NCI-H2081 treated with DMSO at 0.1 percent for 48 hours (cell line): Measurements from ENCODE around the gene TMBIM6.

Source experiments
- DNase-seq: peaks from one replicate; lab custom pipeline; 2025; lab: John Stamatoyannopoulos, UW

TMBIM6 gene

DNA sequence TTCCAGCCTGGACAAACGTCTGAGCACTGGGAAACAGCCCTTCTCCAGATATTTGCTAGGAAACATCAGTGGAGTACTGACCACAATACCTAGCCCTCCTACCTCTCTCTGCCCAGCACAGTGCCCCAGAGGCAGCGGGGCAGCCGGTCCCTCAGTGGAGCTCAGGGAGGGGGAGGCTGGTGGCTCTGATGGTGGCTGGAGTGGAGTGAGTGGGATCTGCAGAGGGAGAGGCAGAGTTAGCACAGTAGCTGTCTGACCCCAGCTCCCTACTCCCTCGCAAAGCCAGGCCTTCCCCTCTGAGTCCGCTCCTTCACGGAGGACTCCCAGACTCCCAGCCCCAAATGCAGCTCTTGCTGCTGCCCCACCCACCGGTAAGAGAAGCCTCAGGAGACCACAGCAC is 56.9 kb downstream of the TMBIM6 start:
- DNase-seq, result no peak

DNA sequence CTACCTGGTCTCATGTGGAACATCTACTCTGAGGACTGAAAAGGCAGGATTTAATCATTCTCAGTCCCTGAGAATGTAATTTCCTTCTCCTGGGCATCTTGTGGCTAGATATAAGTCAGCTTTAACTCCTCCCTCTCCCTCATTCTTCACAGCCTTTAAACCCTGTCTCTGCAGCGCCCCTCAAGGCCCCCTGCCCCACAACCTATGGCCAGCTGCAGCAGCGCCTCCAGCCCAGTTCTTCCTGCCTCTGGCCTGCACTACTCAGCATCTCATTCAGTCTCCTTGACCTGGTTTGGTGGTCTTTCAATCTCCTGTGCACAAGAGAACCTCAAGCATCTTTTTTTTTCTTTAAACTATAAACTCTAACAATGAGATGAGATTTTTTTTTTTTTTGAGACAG is 57.6 kb downstream of the TMBIM6 start:
- no peak for DNase-seq

DNA sequence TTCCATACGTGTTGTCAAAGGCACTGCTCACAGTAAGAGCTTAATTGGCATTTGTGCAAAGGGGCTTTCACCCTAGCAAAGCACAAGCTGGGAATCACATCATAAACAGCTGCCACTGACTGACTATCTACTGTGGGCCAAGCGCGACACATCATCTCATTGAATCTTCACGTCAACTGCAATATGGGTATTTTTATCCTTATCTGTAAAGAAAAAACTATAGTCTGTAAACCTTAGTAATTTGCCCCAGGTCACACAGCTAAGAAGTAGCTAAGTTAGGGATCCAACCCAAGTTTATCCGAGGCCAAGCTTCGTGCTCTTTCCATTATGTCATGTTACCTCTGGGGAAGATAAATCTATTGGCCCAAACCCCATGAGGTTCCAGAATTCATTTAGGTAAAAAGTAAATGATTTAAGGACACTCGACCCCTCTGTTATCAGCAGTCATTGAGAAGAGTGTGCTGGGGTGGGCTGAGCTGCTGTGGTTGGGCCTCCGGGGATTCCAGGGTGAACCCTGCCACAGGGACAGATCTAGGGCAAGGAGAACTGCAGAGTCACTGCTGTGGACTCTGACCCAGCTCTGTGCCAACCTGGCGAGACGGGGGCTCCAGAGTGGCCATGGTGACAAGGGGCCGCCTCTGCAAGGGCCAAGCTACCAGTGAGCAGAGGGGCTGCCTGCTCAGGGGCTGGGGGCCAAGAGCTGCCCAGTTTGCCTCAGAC is 59.2 kb downstream of the TMBIM6 start:
- DNase-seq, result no peak

DNA sequence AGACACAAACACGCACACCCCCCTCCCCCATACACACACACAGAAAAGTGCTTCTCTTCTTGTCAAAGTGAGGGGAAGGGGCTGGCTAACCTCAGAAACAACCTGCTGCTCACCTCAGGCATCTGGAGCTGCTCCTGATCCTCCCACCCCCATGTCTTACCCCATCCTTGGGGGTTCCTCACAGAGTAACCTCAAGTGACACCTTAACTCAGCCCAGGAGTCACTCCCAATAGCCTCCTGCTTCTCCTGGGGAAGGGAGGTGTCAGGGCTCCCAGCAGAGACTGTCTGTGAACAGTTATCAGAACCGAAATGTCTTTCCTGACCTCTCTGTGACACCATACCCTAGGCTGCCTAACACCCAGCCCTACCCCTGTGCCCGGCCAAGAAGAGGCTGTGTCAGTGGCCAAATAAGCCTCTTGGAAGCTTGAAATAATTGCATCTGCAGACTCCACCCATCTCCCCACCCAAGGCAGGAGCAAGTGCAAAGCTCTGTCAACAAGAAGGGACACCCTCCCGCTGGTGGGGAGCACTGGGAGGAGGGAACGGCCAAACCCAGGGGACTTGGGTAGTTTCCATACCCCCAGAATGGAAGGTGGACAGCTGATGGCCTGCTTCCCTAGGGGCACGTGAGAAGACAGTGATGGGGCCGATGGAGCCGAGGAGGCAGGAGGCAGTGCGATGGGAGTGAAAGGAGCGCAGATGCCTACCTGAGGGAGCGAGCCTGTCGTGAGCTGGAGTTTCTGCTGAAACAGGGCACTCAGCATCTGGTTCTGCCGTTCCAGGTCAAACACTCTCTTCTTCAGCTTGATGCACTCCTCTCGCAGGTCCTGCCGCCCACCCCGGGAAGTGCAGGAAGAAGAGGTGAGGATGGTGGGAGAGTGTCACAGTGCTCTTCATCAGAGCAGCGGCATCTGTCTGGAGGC is 60.0 kb downstream of the TMBIM6 start:
- no peak for DNase-seq

DNA sequence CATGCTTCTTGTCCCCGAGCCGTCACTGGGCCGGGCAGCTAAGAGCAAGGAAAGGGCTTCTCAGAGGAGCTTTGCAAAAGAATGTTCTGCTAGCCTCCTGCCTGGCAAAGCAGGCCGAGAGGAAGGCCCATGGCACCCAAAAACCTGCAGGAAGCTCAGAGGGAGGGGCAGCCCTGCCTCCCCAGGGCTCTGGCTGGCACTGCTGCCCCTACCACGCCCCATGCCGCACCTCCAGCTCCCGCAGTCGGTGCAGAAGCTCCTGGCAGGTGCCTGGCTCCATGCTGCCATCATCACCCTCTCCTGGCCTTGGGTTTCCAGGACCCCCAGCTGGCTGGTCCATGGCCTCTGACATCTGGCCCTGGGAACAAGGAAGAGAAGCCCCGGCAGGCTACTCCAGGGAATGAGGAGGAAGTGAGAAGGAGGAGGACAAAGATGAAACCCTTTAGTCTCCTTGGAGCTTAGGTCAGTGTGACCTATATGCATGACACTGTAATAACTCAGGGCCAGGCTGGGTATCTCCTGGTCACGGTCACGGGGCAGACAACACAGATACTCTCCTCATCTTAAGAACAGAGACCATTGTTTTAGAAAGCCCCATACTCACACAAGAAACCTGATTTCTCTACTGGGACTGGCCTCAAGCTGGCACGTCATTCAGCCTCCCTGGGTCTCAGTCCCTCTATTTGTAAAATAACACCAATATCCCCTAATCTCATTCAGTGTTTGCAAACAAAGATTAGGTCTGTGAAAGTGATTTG is 62.5 kb downstream of the TMBIM6 start:
- no peak for DNase-seq

DNA sequence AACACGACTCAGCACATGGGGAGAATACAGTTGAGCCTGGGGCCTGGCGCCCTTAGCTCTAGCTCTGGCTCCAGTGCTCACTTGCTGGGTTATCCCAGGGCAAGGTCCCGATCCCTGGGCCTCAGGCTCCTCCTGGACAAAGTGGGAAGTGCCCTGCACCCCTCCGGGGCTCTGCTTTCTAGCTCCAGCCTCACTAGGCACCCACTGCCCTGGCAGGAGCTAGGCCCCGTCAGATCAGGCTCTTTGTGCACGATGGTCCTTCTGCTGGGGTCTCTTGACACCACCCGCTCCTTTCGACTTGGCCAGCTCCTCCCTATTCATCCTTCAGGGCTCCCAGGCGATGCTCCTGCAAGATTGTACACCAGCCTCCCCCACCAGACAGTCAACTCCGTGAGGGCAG is 63.5 kb downstream of the TMBIM6 start:
- DNase-seq, result no peak

DNA sequence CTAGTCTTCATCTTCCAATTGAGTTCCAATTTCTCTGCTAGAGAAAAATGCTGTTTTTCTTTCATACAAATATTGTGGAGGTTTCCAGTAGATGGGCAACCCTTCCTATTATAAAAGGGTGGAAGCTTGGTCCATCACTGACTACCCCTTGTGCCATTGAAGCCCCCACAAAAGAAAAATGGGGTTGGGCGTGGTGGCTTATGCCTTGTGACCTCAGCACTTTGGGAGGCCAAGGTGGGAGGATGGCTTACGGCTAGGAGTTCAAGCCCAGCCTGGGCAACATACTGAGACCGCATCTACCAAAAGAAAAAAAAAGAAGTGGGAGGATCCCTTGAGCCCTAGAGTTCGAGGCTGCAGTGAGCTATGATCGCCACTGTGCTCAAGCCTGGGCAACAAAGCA is 64.1 kb downstream of the TMBIM6 start:
- DNase-seq, result no peak

DNA sequence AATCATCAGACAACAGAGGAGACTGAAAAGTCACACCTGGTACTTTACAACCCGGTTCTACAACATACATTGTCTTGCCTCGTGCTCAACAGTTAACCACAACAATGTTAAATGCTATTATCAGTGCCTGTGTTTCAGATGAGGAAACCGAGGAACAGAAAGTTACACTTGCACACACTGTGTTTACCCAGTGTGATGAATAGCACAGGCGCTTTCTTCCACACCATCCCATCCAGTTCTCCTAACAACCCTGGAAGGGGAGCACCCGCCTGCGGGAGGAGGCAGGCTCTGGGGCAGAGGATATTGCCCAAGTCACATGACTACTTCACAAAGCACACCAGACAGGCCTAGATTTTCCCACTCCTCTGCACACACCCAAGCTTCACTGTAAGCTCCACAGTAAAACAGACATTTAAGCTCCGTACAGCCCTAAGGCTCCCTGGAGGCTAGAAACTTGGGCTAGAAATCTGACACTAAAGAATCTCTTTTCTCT is 65.0 kb downstream of the TMBIM6 start:
- DNase-seq, result no peak

DNA sequence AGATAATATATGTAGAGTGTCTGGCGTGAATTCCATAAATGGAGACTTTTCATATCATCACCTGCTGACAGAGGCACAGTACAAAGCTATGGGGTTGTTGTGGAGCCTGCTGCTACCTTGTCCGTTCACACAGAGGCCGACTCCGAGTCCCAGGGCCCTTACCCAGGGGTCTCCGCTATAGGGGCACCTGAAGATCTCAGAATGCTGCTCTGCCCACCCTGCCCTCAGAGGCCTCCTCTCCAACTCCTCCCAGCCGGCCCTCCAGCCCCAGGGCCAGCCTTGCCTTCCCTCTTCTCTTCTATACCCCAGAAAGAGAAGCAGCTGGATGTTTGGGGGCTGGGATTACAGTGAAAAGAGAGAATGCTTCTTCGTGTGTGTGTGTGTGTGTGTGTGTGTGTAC is 65.5 kb downstream of the TMBIM6 start:
- no peak for DNase-seq

DNA sequence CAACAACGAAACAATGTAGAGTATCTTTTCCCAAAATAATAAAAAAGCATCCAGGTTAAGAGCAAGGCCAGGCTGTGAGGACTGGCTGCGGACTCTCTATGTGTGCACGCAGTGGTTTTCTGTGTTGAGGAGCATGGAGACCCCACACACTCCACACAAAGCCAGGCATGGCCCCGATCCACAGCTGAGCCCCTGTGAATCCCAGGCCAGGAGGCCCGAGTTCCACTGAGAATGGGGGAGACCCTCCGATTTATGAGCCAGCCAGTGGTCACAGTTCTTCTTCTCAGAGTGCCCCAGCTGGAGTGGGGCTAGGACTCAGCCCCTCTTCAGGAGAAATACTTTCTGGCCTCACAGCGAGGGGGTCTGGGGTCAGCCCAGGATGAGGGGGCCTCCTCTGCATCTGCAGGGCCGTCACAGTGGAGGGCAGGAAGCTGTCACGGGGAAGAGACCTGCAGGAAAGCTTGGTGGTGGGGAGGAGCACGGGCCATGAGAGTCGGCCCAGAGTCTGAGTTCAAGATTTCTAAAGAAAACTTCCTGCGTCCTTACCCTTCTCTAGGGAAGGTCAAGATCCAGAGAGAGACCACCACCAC is 66.7 kb downstream of the TMBIM6 start:
- no peak for DNase-seq

DNA sequence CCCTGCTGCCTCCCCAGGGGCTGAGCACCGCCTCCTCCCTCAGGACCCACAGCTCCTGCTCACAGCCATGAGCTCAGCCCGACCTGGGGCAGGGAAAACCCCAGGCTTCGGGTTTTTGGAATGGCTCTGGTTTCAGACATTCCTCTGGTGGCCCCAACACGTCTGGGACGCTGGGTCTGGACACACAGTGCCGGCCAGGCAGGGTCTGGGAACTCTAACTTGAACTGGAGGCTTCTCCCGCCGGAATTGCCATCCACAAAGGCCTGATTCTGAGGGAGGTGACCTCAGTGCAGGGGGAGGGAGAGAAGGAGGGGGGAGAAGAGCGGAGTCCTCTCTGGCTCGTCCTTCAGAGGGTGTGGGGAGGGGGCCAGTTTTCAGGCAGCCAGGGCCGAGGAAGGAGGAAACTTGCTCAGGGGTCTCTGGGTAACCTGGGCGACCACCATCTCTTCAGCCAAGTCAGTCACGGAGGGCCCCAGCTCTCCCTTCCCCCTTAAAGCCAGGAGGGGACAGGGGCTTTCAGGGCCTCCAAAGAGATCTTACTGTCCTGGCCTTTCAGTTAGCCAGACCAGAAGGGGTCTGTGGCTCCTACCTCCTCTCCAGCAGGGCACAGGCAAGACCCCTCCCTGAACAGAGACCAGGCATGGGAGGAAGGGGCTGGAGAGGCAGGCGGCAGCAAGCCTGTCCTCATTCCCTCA is 67.5 kb downstream of the TMBIM6 start:
- DNase-seq, result no peak

DNA sequence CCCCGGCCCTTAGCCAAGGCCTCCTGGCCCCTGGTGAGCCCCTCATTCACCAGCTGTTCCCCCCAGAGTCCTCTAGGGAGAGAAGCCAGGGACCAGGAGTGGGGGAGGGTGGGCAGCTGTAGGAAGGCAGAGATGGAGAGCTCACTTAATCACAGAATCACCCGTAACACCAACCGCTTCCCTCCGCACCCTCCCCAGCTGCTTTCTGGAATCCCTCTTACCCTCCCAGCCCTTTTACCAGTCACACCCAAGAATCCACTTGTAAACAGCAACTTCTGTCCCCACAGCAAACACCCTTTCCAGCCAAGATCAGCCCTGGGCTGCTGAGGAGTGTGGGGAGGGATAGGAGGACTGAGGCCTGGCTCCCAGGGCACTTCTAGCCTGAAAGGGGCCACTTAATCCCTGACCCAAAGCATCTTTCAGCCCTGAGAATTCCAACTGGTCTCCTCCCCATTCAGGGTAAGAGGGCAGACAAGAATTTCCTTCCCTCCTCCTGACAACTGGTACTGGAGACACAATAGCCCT is 68.1 kb downstream of the TMBIM6 start:
- DNase-seq, result no peak

DNA sequence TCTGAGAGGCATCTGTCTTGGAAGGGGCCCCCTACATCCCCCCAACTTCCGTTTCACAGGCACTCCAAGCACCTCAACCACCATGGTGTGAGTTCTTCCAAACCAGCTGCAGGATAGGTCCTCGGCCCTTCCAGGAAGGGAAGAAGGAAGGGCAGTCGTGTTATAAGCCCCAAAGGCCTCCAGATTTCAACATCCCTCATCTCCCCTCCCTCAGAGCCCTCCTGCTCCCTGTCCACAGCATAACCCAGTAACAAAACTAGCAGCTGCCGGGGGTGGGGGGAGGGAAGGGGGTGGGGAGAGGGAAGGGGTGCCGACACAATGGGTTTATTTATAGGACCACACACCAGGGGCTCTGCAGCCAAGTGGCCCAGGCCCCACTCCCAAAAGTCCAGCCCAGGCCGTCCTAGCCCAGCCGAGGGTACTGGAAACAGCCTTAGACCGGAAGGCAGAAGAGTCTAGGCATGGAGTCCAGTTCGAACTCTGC is 68.6 kb downstream of the TMBIM6 start:
- no peak for DNase-seq

DNA sequence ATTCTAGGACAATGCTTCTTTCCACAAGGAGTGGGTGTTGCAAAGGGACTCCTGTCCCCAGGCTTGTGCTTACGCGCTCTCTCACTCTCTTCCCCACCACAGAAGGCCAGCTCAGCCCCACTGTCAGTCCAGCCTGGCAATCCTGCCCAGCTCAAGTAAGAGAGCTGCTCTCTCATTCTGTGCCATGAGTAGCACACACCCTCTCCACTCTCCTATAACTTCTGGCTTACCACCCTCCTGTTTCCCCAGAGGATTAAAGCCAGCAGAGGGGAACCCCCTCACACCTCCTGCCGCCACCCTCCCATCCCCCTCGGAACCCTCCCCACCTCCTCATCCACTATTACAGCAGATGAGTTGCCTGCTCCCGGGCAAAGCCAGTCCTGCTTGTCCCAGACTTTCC is 69.8 kb downstream of the TMBIM6 start:
- DNase-seq, result no peak

DNA sequence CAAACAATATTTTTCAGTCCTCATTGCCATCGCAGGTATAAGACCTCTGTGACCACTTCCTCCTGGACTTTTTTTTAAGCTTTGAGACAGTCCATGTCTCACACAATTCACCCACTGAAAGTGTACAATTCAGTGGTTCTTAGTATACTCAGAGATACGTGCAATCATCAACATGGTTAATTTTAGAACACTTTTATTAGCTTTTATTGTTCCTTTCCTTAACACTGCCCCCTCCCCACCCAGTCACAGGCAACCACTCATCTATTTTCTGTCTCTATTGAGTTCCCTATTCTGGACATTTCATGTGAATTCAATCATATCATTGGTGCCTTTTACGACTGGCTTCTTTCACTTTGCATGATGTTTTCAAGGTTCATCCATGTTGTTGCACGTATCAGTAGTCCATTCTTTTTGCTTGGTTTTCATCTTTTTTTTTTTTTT is 70.6 kb downstream of the TMBIM6 start:
- no peak for DNase-seq

DNA sequence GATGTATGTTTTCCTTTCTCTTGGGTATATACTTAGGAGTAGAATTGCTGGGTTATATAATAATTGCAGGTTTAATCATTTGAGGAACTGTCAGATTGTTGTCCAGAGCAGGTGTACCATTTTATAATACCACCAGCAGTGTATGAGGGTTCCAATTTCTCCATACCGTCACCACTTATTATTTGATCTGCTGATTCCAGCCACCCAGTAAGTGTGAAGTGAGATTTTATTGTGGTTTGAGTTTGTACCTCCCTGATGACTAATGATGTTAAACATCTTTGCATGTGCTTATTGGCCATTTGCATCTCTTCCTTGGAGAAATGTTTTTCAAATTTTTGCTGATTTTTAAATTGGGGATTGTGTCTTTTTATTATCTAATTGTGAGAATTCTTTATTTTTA is 71.8 kb downstream of the TMBIM6 start:
- DNase-seq, result no peak
